CD8-positive, alpha-beta memory T cell (primary cell): ENCODE measurements around the gene SLC7A5. TPM values are rescaled to one million over a fixed set of nuclear protein-coding genes. Genes with fewer than 3 reads are reported as not detected.
"Not testable (repeated sequence)": the region's sequence is repeated elsewhere in the genome, so short reads cannot be mapped to it uniquely, and the experiment has no call there.

ENCODE experiments used
- CTCF ChIA-PET: fragments of 350-600 bp; sonication (Branson Sonifier 250); formaldehyde crosslinking; loops from one replicate; lab custom pipeline; 2021; ENCODE audit warnings: antibody characterized with exemption; lab: Charles Lee
- POLR2A ChIA-PET: fragments of 350-600 bp; sonication (Branson Sonifier 250); formaldehyde crosslinking; loops from one replicate; lab custom pipeline; 2021; ENCODE audit warnings: antibody characterized with exemption; lab: Charles Lee
- DNase-seq, 5 donors: peaks; one replicate each; pipeline versions ENCODE4 v3.0.0 to v3.0.0-alpha.2; 2020 to 2022; ENCODE audit warnings: mixed read lengths in 1 of 5
- H3K27ac ChIP-seq: one replicate; pipeline ENCODE4 v1.7.0; 2013; ENCODE audit warnings: low read depth, mild to moderate bottlenecking, low read length, moderate library complexity
- H3K27me3 ChIP-seq: 2 replicates; pipeline ENCODE4 v1.7.0; 2013; ENCODE audit warnings: low read length, mild to moderate bottlenecking; ENCODE audit not compliant: insufficient read depth, poor library complexity, severe bottlenecking
- H3K36me3 ChIP-seq: 2 replicates; pipeline ENCODE4 v1.7.0; 2013; ENCODE audit warnings: mild to moderate bottlenecking, low read length, moderate library complexity; ENCODE audit not compliant: insufficient read depth
- H3K4me1 ChIP-seq: 2 replicates; pipeline ENCODE4 v1.7.0; 2013; ENCODE audit warnings: mild to moderate bottlenecking, low read length, moderate library complexity; ENCODE audit not compliant: insufficient read depth
- H3K4me3 ChIP-seq: 2 replicates; pipeline ENCODE4 v1.7.0; 2013; ENCODE audit warnings: mild to moderate bottlenecking, low read length
- H3K9me3 ChIP-seq: 2 replicates; pipeline ENCODE4 v1.7.0; 2013; ENCODE audit warnings: mild to moderate bottlenecking, low read length
- H3K27ac Mint-ChIP-seq, 8 donors: one replicate each; pipeline ENCODE4 v1.8.0; 2020 to 2021; ENCODE audit warnings: mixed read lengths in 8 of 8, mild to moderate bottlenecking in 6 of 8, inconsistent platforms in 3 of 8, moderate library complexity in 3 of 8
- H3K27me3 Mint-ChIP-seq, 2 donors: one replicate each; pipeline ENCODE4 v1.8.0; 2020 to 2021; ENCODE audit warnings: mixed read lengths in 2 of 2, mild to moderate bottlenecking in 1 of 2, moderate library complexity in 1 of 2
- H3K36me3 Mint-ChIP-seq, 3 donors: one replicate each; pipeline ENCODE4 v1.8.0; 2020 to 2021; ENCODE audit warnings: mixed read lengths in 3 of 3, inconsistent platforms in 1 of 3, mild to moderate bottlenecking in 1 of 3
- H3K4me1 Mint-ChIP-seq, 3 donors: one replicate each; pipeline ENCODE4 v1.8.0; 2020 to 2021; ENCODE audit warnings: mixed read lengths in 3 of 3, inconsistent platforms in 1 of 3, mild to moderate bottlenecking in 1 of 3
- H3K4me3 Mint-ChIP-seq, 7 donors: one replicate each; pipeline ENCODE4 v1.8.0; 2020 to 2021; ENCODE audit warnings: mixed read lengths in 7 of 7, mild to moderate bottlenecking in 6 of 7, moderate library complexity in 4 of 7, inconsistent platforms in 2 of 7
- H3K9me3 Mint-ChIP-seq, 5 donors: one replicate each; pipeline ENCODE4 v1.8.0; 2020 to 2022; ENCODE audit warnings: mixed read lengths in 5 of 5, mild to moderate bottlenecking in 3 of 5, moderate library complexity in 2 of 5, inconsistent platforms in 1 of 5
- polyA plus RNA-seq: library from polyadenylated mRNA; unstranded; fragments of 300-500 nt; fragmentation: Illumina TruSeq; gene quantifications from one replicate; pipeline ENCODE4 v1.2.3, GENCODE V29; 2021
- total RNA-seq, 2 experiments: library from RNA; stranded (reverse); gene quantifications; one replicate each; pipeline ENCODE4 v1.2.3, GENCODE V29; 2021

SLC7A5 gene
- total and polyA plus RNA-seq, 3 experiments from 2014 or later, result 20.7 to 383 (median 366) TPM

- ChIA-PET CTCF (interaction anchor here (1.2 kb wide), 1 partner anchor 27 kb away, joined by 4 read pairs; no protein-coding TSS in a partner anchor), POLR2A (no interaction called here)
- H3K4me3 ChIP-seq, result no peak overlapping the region
- Mint-ChIP-seq H3K27me3 (no peaks in the 10 kb centered on the region), H3K4me1 (peaks cover 0 to 8% (median 2%) of the 10 kb centered on the region in 3 donors), H3K27ac (peak overlapping the region in 1 of 8 donors; percentile 63), H3K36me3 (peaks cover 0 to 6% (median 0%) of the 10 kb centered on the region in 3 donors), H3K4me3 (no peak overlapping the region), H3K9me3 (peaks cover 0 to 10% (median 4%) of the 10 kb centered on the region in 5 donors)
- no peak for DNase-seq
- no peaks in the 10 kb centered on the region for H3K27me3 ChIP-seq
- H3K4me1 ChIP-seq, result peaks cover 6% of the 10 kb centered on the region
- H3K27ac ChIP-seq, result no peak overlapping the region
- H3K9me3 ChIP-seq, result peaks cover 7% of the 10 kb centered on the region
- no peaks in the 10 kb centered on the region for H3K36me3 ChIP-seq
These were observed 47.0 kb downstream of the SLC7A5 start for GRCh38 chr16:87822108-87822970.

GRCh38 chr16:87821376-87822107, 47.8 kb downstream of the SLC7A5 start:
- Histone ChIP-seq H3K9me3 (peaks cover 11% of the 10 kb centered on the region), H3K36me3 (no peaks in the 10 kb centered on the region), H3K27me3 (no peaks in the 10 kb centered on the region), H3K27ac (no peak overlapping the region), H3K4me3 (no peak overlapping the region), H3K4me1 (peaks cover 6% of the 10 kb centered on the region)
- peaks cover 0 to 8% (median 2%) of the 10 kb centered on the region in 3 donors for H3K4me1 Mint-ChIP-seq
- H3K4me3 Mint-ChIP-seq, result no peak overlapping the region
- H3K27ac Mint-ChIP-seq, result peak overlapping the region in 1 of 8 donors; percentile 84
- CTCF ChIA-PET, result interaction anchor here (1.2 kb wide), 1 partner anchor 28 kb away, joined by 4 read pairs; no protein-coding TSS in a partner anchor
- peaks cover 0 to 13% (median 7%) of the 10 kb centered on the region in 5 donors for H3K9me3 Mint-ChIP-seq
- H3K27me3 Mint-ChIP-seq, result no peaks in the 10 kb centered on the region
- POLR2A ChIA-PET, result no interaction called here
- H3K36me3 Mint-ChIP-seq, result peaks cover 0 to 6% (median 0%) of the 10 kb centered on the region in 3 donors
- DNase-seq, result no peak

GRCh38 chr16:87819983-87820382, 49.3 kb downstream of the SLC7A5 start:
- Histone ChIP-seq H3K4me3 (no peak overlapping the region), H3K27me3 (no peaks in the 10 kb centered on the region), H3K9me3 (peaks cover 11% of the 10 kb centered on the region), H3K4me1 (peaks cover 6% of the 10 kb centered on the region), H3K27ac (no peak overlapping the region), H3K36me3 (no peaks in the 10 kb centered on the region)
- Mint-ChIP-seq H3K36me3 (peaks cover 0 to 6% (median 0%) of the 10 kb centered on the region in 3 donors), H3K4me1 (peaks cover 0 to 8% (median 2%) of the 10 kb centered on the region in 3 donors), H3K27me3 (no peaks in the 10 kb centered on the region), H3K27ac (no peak overlapping the region), H3K4me3 (no peak overlapping the region), H3K9me3 (peaks cover 0 to 14% (median 8%) of the 10 kb centered on the region in 5 donors)
- ChIA-PET CTCF (no interaction called here), POLR2A (no interaction called here)
- DNase-seq, result no peak

- Histone ChIP-seq H3K4me1 (peaks cover 6% of the 10 kb centered on the region), H3K36me3 (no peaks in the 10 kb centered on the region), H3K27me3 (no peaks in the 10 kb centered on the region), H3K4me3 (no peak overlapping the region), H3K27ac (no peak overlapping the region), H3K9me3 (peaks cover 11% of the 10 kb centered on the region)
- ChIA-PET POLR2A (no interaction called here), CTCF (no interaction called here)
- H3K36me3 Mint-ChIP-seq, result peaks cover 0 to 6% (median 0%) of the 10 kb centered on the region in 3 donors
- DNase-seq, result no peak
- no peak overlapping the region for H3K27ac Mint-ChIP-seq
- peaks cover 0 to 8% (median 2%) of the 10 kb centered on the region in 3 donors for H3K4me1 Mint-ChIP-seq
- H3K4me3 Mint-ChIP-seq, result no peak overlapping the region
- H3K27me3 Mint-ChIP-seq, result no peaks in the 10 kb centered on the region
- peaks cover 0 to 14% (median 8%) of the 10 kb centered on the region in 5 donors for H3K9me3 Mint-ChIP-seq
These were observed 50.0 kb downstream of the SLC7A5 start for GRCh38 chr16:87819282-87819681.

GRCh38 chr16:87818533-87819161, 50.7 kb downstream of the SLC7A5 start:
- Mint-ChIP-seq H3K27me3 (no peaks in the 10 kb centered on the region), H3K4me3 (no peak overlapping the region), H3K4me1 (peaks cover 0 to 8% (median 2%) of the 10 kb centered on the region in 3 donors), H3K27ac (no peak overlapping the region), H3K9me3 (peaks cover 0 to 14% (median 8%) of the 10 kb centered on the region in 5 donors), H3K36me3 (peaks cover 0 to 6% (median 0%) of the 10 kb centered on the region in 3 donors)
- H3K4me3 ChIP-seq, result no peak overlapping the region
- peaks cover 11% of the 10 kb centered on the region for H3K9me3 ChIP-seq
- no peak overlapping the region for H3K27ac ChIP-seq
- H3K27me3 ChIP-seq, result no peaks in the 10 kb centered on the region
- H3K4me1 ChIP-seq, result peaks cover 6% of the 10 kb centered on the region
- ChIA-PET POLR2A (no interaction called here), CTCF (no interaction called here)
- no peak for DNase-seq
- no peaks in the 10 kb centered on the region for H3K36me3 ChIP-seq

- no peaks in the 10 kb centered on the region for H3K36me3 ChIP-seq
- ChIA-PET POLR2A (no interaction called here), CTCF (no interaction called here)
- no peaks in the 10 kb centered on the region for H3K27me3 Mint-ChIP-seq
- no peak overlapping the region for H3K4me3 Mint-ChIP-seq
- no peak for DNase-seq
- H3K27ac ChIP-seq, result no peak overlapping the region
- H3K4me1 Mint-ChIP-seq, result peaks cover 0 to 8% (median 2%) of the 10 kb centered on the region in 3 donors
- no peak overlapping the region for H3K4me3 ChIP-seq
- peaks cover 11% of the 10 kb centered on the region for H3K9me3 ChIP-seq
- peaks cover 0 to 14% (median 8%) of the 10 kb centered on the region in 5 donors for H3K9me3 Mint-ChIP-seq
- H3K4me1 ChIP-seq, result peaks cover 6% of the 10 kb centered on the region
- no peak overlapping the region for H3K27ac Mint-ChIP-seq
- no peaks in the 10 kb centered on the region for H3K27me3 ChIP-seq
- peaks cover 0 to 6% (median 0%) of the 10 kb centered on the region in 3 donors for H3K36me3 Mint-ChIP-seq
These were observed 51.4 kb downstream of the SLC7A5 start for GRCh38 chr16:87817910-87818309.

GRCh38 chr16:87817370-87817769, 51.9 kb downstream of the SLC7A5 start:
- H3K9me3 Mint-ChIP-seq, result peaks cover 0 to 14% (median 8%) of the 10 kb centered on the region in 5 donors
- H3K4me1 Mint-ChIP-seq, H3K4me3 Mint-ChIP-seq, H3K27me3 Mint-ChIP-seq, H3K27ac ChIP-seq, H3K27ac Mint-ChIP-seq, H3K4me3 ChIP-seq, H3K27me3 ChIP-seq, H3K36me3 Mint-ChIP-seq, DNase-seq, CTCF ChIA-PET, POLR2A ChIA-PET, H3K36me3 ChIP-seq, H3K4me1 ChIP-seq: not testable (repeated sequence)
- peaks cover 11% of the 10 kb centered on the region for H3K9me3 ChIP-seq
